Nephron (organoid): ENCODE data around the gene GZMM.
A peak's percentile ranks its signal among the peaks of the same experiment; 100 is the strongest.

Source experiments
- H3K27ac Mint-ChIP-seq, 3 experiments: 2 replicates each; pipeline ENCODE4 v1.8.0; 2020; ENCODE audit warnings: mixed read lengths in 3 of 3, mild to moderate bottlenecking in 2 of 3, moderate library complexity in 1 of 3
- H3K27me3 Mint-ChIP-seq: 2 replicates; pipeline ENCODE4 v1.8.0; 2021; ENCODE audit warnings: low read depth, mild to moderate bottlenecking, moderate library complexity, mixed read lengths
- H3K36me3 Mint-ChIP-seq: 2 replicates; pipeline ENCODE4 v1.8.0; 2020; ENCODE audit warnings: low read depth, mixed read lengths
- H3K4me1 Mint-ChIP-seq: 2 replicates; pipeline ENCODE4 v1.8.0; 2020; ENCODE audit warnings: mixed read lengths
- H3K4me3 Mint-ChIP-seq, 3 experiments: 2 replicates each; pipeline ENCODE4 v1.8.0; 2020; ENCODE audit warnings: mild to moderate bottlenecking in 3 of 3, mixed read lengths in 3 of 3, moderate library complexity in 2 of 3
- H3K9me3 Mint-ChIP-seq: 2 replicates; pipeline ENCODE4 v1.8.0; 2020; ENCODE audit warnings: mixed read lengths
- CTCF ChIP-seq, 3 experiments: fragments of 200-600 bp; sonication (generic); IDR thresholded peaks; one replicate each; pipeline ENCODE4 v1.5.0; 2021; ENCODE audit warnings: antibody characterized with exemption in 3 of 3; ENCODE audit not compliant: unreplicated experiment in 3 of 3

The GZMM gene

GRCh38 chr19:511101-511851 is 32.6 kb upstream of the GZMM start:
- Mint-ChIP-seq H3K27ac (peak overlapping the region; percentile 79 to 96 (median 93)), H3K4me1 (peaks cover 48% of the 10 kb centered on the region), H3K27me3 (peaks cover 4% of the 10 kb centered on the region), H3K9me3 (no peaks in the 10 kb centered on the region), H3K36me3 (peaks cover 14% of the 10 kb centered on the region), H3K4me3 (peak overlapping the region; percentile 62 to 84 (median 83))
- TF ChIP-seq CTCF (IDR thresholded peaks at IDR 0.05; ENCODE audit: unreplicated experiment in 3 of 3) = no peak

GRCh38 chr19:512547-513365 is 31.1 kb upstream of the GZMM start:
- Mint-ChIP-seq H3K9me3 (no peaks in the 10 kb centered on the region), H3K4me1 (peaks cover 53% of the 10 kb centered on the region), H3K27ac (peak overlapping the region; percentile 75 to 95 (median 94)), H3K4me3 (peak overlapping the region in 2 of 3 experiments; percentile 23 to 56), H3K36me3 (peaks cover 14% of the 10 kb centered on the region), H3K27me3 (peaks cover 4% of the 10 kb centered on the region)
- TF ChIP-seq CTCF (IDR thresholded peaks at IDR 0.05; ENCODE audit: unreplicated experiment in 3 of 3) = no peak

DNA sequence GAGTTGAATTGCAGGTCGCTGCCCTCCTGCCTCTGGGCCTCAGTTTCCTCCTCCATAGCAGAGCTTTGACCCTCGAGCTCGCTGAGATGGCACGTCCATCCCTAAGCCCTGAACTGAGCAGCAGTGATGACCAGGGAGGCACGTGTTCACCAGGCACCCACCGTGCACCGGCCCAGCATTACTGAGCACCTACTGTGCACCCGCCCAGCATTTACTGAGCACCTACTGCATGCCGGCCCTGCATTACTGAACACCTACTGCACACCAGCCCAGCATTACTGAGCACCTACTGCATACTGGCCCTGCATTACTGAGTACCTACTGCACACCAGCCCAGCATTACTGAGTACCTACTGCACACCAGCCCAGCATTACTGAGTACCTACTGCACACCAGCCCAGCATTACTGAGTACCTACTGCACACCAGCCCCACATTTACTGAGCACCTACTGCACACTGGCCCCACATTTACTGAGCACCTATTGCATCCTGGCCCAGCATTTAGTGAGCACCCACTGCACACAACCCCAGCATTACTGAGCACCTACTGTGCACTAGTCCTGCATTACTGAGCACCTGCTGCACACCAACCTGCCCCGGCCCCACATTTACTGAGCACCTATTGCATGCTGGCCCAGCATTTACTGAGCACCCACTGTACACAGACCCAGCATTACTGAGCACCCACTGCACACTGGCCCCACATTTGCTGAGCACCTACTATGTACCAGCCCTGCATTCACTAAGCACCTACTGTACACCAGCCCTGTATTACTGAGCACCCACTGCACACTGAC is 30.3 kb upstream of the GZMM start:
- H3K27me3 Mint-ChIP-seq = peaks cover 4% of the 10 kb centered on the region
- peaks cover 45% of the 10 kb centered on the region for H3K4me1 Mint-ChIP-seq
- H3K27ac Mint-ChIP-seq = peak overlapping the region; percentile 89 to 95 (median 94)
- H3K4me3 Mint-ChIP-seq = no peak overlapping the region
- TF ChIP-seq CTCF (IDR thresholded peaks at IDR 0.05; ENCODE audit: unreplicated experiment in 3 of 3) = no peak
- H3K36me3 Mint-ChIP-seq = peaks cover 11% of the 10 kb centered on the region
- no peaks in the 10 kb centered on the region for H3K9me3 Mint-ChIP-seq

DNA sequence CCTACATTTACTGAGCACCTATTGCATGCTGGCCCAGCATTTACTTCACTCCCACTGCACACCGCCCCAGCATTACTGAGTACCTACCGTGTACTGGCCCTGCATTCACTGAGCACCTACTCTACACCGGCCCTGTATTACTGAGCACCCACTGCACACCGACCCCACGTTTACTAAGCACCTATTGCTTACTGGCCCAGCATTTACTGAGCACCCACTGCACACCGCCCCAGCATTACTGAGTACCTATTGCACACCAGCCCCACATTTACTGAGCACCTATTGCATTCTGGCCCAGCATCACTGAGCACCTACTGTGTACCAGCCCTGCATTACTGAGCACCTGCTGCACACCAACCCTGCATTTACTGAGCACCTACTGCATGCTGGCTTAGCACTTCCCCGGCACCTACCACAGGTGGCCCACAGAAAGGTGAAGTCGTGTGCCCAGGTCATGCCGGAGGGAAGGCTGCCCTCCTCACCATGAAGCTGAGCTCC is 29.6 kb upstream of the GZMM start:
- Mint-ChIP-seq H3K36me3 (peaks cover 5% of the 10 kb centered on the region), H3K4me3 (peak overlapping the region in 1 of 3 experiments; percentile 20)

More for the DNA sequence above, 29.6 kb upstream of the GZMM start:
- peak overlapping the region; percentile 89 to 95 (median 94) for H3K27ac Mint-ChIP-seq
- H3K9me3 Mint-ChIP-seq = no peaks in the 10 kb centered on the region
- H3K27me3 Mint-ChIP-seq = peaks cover 4% of the 10 kb centered on the region
- no peak for TF ChIP-seq CTCF (IDR thresholded peaks at IDR 0.05; ENCODE audit: unreplicated experiment in 3 of 3)
- peaks cover 39% of the 10 kb centered on the region for H3K4me1 Mint-ChIP-seq
